Caco-2 (cell line): ENCODE results near the gene CNTN2. TPM values are rescaled to one million over a fixed set of nuclear protein-coding genes. Genes with fewer than 3 reads are reported as not detected.

ENCODE experiments used
- BruUV-seq: library from RNA; stranded (reverse); fragments of 400-500 nt; replicated peaks from 2 replicates; lab custom pipeline; 2021; lab: Mats Ljungman, UMichigan
- CTCF ChIA-PET: fragments of 300-600 bp; sonication (Branson Sonifier 250); formaldehyde crosslinking; loops from one replicate; lab custom pipeline; 2022; ENCODE audit warnings: antibody characterized with exemption; lab: Charles Lee
- POLR2A ChIA-PET: fragments of 300-600 bp; sonication (Branson Sonifier 250); formaldehyde crosslinking; loops from one replicate; lab custom pipeline; 2022; ENCODE audit warnings: antibody characterized with exemption; lab: Charles Lee
- DNase-seq, 2 experiments: peaks; one replicate each; pipeline versions ENCODE4 v3.0.0 to v3.0.0-alpha.2; 2020 to 2022
- H3K27me3 ChIP-seq: replicated peaks from 2 replicates; pipeline ENCODE4 v1.6.0; 2011; ENCODE audit warnings: low read length; ENCODE audit not compliant: control insufficient read depth, insufficient read depth
- H3K36me3 ChIP-seq: 2 replicates; pipeline ENCODE4 v1.5.1; 2011; ENCODE audit warnings: low read length; ENCODE audit not compliant: control insufficient read depth, insufficient read depth
- H3K4me1 ChIP-seq: fragments of 250-450 bp; sonication (Bioruptor Pico); 2 replicates; pipeline ENCODE4 v1.5.1; 2020; ENCODE audit warnings: mild to moderate bottlenecking
- H3K4me3 ChIP-seq: 2 replicates; pipeline ENCODE4 v1.5.1; 2011; ENCODE audit warnings: low read depth, mild to moderate bottlenecking, control low read depth, low read length
- H3K9me3 ChIP-seq: fragments of 250-450 bp; sonication (Bioruptor Pico); 2 replicates; pipeline ENCODE4 v1.5.1; 2020; ENCODE audit warnings: mild to moderate bottlenecking, moderate library complexity
- H3K27ac Mint-ChIP-seq: one replicate; pipeline ENCODE4 v1.8.0; 2022; ENCODE audit warnings: mixed read lengths; ENCODE audit not compliant: unreplicated experiment
- H3K27me3 Mint-ChIP-seq: one replicate; pipeline ENCODE4 v1.8.0; 2022; ENCODE audit warnings: mixed read lengths; ENCODE audit not compliant: insufficient read depth, unreplicated experiment
- H3K36me3 Mint-ChIP-seq: one replicate; pipeline ENCODE4 v1.8.0; 2022; ENCODE audit warnings: mild to moderate bottlenecking, mixed read lengths; ENCODE audit not compliant: insufficient read depth, unreplicated experiment
- H3K4me1 Mint-ChIP-seq: one replicate; pipeline ENCODE4 v1.8.0; 2022; ENCODE audit warnings: low read depth, mixed read lengths; ENCODE audit not compliant: unreplicated experiment
- H3K4me3 Mint-ChIP-seq: one replicate; pipeline ENCODE4 v1.8.0; 2022; ENCODE audit warnings: mild to moderate bottlenecking, moderate library complexity, mixed read lengths; ENCODE audit not compliant: unreplicated experiment
- H3K9me3 Mint-ChIP-seq: one replicate; pipeline ENCODE4 v1.8.0; 2022; ENCODE audit warnings: mixed read lengths; ENCODE audit not compliant: unreplicated experiment
- intact Hi-C: fragments of 100-400 bp; cut with micrococcal nuclease; formaldehyde crosslinking; loops from one replicate; pipeline ENCODE4 v1.10.0; 2022; ENCODE audit not compliant: unreplicated experiment
- total RNA-seq: library from RNA; stranded (reverse); gene quantifications from 2 replicates; pipeline ENCODE4 v1.2.3, GENCODE V29; 2022
- TF ChIP-seq, protein P1 (sequence below), 2 experiments: fragments of 200-600 bp in 1 of 2; IDR thresholded peaks; 1 replicate in 1 of 2; 2 replicates in 1 of 2; pipeline versions ENCODE4 v1.5.1 to v1.8.0; 2011 to 2022; ENCODE audit warnings: antibody characterized with exemption in 1 of 2, control low read depth in 1 of 2, inconsistent platforms in 1 of 2, low read depth in 1 of 2, low read length in 1 of 2, mild to moderate bottlenecking in 1 of 2, moderate library complexity in 1 of 2; ENCODE audit not compliant: insufficient read depth in 1 of 2, severe bottlenecking in 1 of 2, unreplicated experiment in 1 of 2

CNTN2 gene
- total RNA-seq, 1 experiment from 2014 or later, result not detected

DNA sequence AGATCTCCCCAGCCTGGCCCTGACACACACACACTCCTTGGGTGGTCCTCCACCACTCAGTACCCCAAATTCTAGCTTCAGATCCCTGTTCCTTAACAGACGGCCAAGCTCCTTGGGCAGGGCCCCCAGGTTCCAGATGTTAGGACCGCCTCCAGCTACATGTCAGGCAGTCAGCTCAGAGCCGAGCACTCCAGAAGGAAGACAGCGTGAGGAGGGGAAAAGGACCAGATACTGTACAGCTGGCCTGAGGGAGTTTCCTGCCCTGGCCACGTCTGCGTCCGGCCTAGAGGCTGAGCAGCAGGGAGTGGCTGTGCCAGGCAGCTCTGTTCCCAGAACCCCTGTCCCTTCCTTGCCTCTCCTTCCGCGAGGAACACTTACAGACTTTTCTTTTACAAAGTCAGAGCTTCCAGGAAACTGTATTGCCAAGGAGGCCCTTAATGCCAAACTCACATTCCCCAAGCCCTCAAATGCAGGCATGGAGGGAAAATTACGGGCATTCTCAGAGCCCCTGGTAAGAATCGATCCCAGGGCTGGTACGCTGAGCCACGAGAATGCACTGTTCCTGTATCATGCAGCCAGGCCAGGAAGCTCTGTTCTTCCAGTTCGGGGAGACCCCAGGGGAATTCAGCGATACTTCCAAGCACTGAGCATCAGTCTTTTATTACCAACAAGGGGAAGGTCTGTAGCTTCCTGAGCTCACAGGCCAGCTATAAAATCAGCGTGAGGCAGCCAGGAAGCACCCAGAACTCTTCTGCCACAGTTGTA, 45.2 kb upstream of the CNTN2 start:
- peaks cover 1% of the 10 kb centered on the region; the same call in 1 of the 2 replicates for H3K4me1 ChIP-seq
- BruUV-seq, result no TSS peak
- intact Hi-C loops, result no loop called here
- POLR2A ChIA-PET, result no interaction called here
- TF ChIP-seq, protein P1, sequence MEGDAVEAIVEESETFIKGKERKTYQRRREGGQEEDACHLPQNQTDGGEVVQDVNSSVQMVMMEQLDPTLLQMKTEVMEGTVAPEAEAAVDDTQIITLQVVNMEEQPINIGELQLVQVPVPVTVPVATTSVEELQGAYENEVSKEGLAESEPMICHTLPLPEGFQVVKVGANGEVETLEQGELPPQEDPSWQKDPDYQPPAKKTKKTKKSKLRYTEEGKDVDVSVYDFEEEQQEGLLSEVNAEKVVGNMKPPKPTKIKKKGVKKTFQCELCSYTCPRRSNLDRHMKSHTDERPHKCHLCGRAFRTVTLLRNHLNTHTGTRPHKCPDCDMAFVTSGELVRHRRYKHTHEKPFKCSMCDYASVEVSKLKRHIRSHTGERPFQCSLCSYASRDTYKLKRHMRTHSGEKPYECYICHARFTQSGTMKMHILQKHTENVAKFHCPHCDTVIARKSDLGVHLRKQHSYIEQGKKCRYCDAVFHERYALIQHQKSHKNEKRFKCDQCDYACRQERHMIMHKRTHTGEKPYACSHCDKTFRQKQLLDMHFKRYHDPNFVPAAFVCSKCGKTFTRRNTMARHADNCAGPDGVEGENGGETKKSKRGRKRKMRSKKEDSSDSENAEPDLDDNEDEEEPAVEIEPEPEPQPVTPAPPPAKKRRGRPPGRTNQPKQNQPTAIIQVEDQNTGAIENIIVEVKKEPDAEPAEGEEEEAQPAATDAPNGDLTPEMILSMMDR (IDR thresholded peaks at IDR 0.05; ENCODE audit: insufficient read depth in 1 of 2, low read depth in 1 of 2, low read length in 1 of 2, severe bottlenecking in 1 of 2, unreplicated experiment in 1 of 2), result no peak
- H3K36me3 ChIP-seq, result no peaks in the 10 kb centered on the region
- Mint-ChIP-seq H3K4me3 (no peak overlapping the region), H3K27ac (no peak overlapping the region), H3K9me3 (no peaks in the 10 kb centered on the region), H3K4me1 (no peaks in the 10 kb centered on the region), H3K27me3 (no peaks in the 10 kb centered on the region), H3K36me3 (no peaks in the 10 kb centered on the region)
- H3K27me3 ChIP-seq, result no peaks in the 10 kb centered on the region
- no peak for DNase-seq
- H3K9me3 ChIP-seq, result no peaks in the 10 kb centered on the region
- no peak overlapping the region for H3K4me3 ChIP-seq
- CTCF ChIA-PET, result interaction anchor here (0.6 to 1.4 kb wide), 2 partner anchors 64 to 1648 kb away, joined by 3 to 7 read pairs; no protein-coding TSS in a partner anchor

DNA sequence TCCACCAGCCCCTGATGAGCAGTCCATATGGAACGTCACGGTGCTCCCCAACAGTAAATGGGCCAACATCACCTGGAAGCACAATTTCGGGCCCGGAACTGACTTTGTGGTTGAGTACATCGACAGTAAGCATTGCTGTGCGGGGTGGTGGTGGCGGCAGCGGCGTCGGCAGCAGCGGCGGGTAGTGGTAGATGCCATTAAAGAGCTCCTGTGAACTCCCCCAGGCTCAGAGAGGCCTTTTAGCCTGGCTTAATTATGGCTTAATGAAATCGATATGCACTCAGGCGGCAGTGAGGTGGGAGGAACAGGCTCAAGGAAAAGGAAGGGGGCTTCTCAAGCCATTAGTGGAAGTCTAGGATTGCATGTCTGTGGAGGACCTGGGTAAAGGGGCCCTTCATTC, 41.9 kb upstream of the CNTN2 start:
- H3K4me1 Mint-ChIP-seq, result peaks cover 10% of the 10 kb centered on the region
- ChIA-PET CTCF (interaction anchor here (0.6 kb wide), 1 partner anchor 61 kb away, joined by 3 read pairs; no protein-coding TSS in a partner anchor), POLR2A (no interaction called here)

DNA sequence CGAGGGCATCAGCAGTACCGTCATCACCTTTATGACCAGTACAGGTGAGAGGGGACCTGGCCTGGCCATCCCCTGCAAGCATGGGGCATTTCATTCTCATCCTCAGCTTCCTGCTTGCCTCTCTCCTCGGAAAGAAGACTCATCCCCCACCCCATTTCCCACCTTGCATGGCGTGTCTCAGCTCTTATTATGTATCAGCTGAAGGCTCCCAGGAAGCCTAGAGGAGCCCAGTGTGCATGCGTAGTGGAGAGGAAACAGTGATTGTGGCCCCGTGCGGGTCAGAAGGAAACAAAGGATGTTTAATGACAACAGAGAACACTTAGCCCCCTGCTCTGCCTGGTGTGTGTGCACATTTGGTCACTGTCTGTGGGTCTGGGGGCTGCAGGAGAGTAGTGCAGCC, 40.3 kb upstream of the CNTN2 start:
- Histone ChIP-seq H3K36me3 (no peaks in the 10 kb centered on the region), H3K27me3 (no peaks in the 10 kb centered on the region), H3K9me3 (no peaks in the 10 kb centered on the region), H3K4me3 (no peak overlapping the region), H3K4me1 (peaks cover 11% of the 10 kb centered on the region; the same call in 1 of the 2 replicates)
- no peaks in the 10 kb centered on the region for H3K9me3 Mint-ChIP-seq
- H3K36me3 Mint-ChIP-seq, result no peaks in the 10 kb centered on the region
- no peak for DNase-seq
- CTCF ChIA-PET, result interaction anchor here (0.8 to 1.5 kb wide), 3 partner anchors 13 to 196 kb away, joined by 3 to 8 read pairs (median 6); no protein-coding TSS in a partner anchor
- H3K27me3 Mint-ChIP-seq, result peaks cover 8% of the 10 kb centered on the region
- TF ChIP-seq, protein P1 (IDR thresholded peaks at IDR 0.05; ENCODE audit: insufficient read depth in 1 of 2, low read depth in 1 of 2, low read length in 1 of 2, severe bottlenecking in 1 of 2, unreplicated experiment in 1 of 2), result no peak
- H3K4me1 Mint-ChIP-seq, result peaks cover 10% of the 10 kb centered on the region
- no peak overlapping the region for H3K4me3 Mint-ChIP-seq
- no peak overlapping the region for H3K27ac Mint-ChIP-seq
- BruUV-seq, result no TSS peak
- intact Hi-C loops, result no loop called here
- POLR2A ChIA-PET, result no interaction called here

More for the DNA sequence above, 41.9 kb upstream of the CNTN2 start:
- no peak overlapping the region for H3K4me3 Mint-ChIP-seq
- no TSS peak for BruUV-seq
- no peaks in the 10 kb centered on the region for H3K36me3 Mint-ChIP-seq
- H3K27ac Mint-ChIP-seq, result no peak overlapping the region
- no peak for DNase-seq
- Histone ChIP-seq H3K27me3 (no peaks in the 10 kb centered on the region), H3K4me1 (peaks cover 11% of the 10 kb centered on the region; the same call in 1 of the 2 replicates), H3K4me3 (no peak overlapping the region), H3K9me3 (no peaks in the 10 kb centered on the region), H3K36me3 (no peaks in the 10 kb centered on the region)
- no peaks in the 10 kb centered on the region for H3K9me3 Mint-ChIP-seq
- peaks cover 1% of the 10 kb centered on the region for H3K27me3 Mint-ChIP-seq
- TF ChIP-seq, protein P1 (IDR thresholded peaks at IDR 0.05; ENCODE audit: insufficient read depth in 1 of 2, low read depth in 1 of 2, low read length in 1 of 2, severe bottlenecking in 1 of 2, unreplicated experiment in 1 of 2), result no peak
- intact Hi-C loops, result no loop called here
